Spleen (tissue), 7 donors: Measurements from ENCODE around the gene B3GAT1.

ENCODE experiments used
- POLR2A ChIP-seq, 3 donors: fragments of 450-650 bp; IDR thresholded peaks; one replicate each; pipeline ENCODE4 v1.5.1; 2017; ENCODE audit warnings: antibody characterized with exemption in 3 of 3, mild to moderate bottlenecking in 1 of 3
- POLR2AphosphoS5 ChIP-seq, 3 donors: sonication (generic); formaldehyde crosslinking; IDR thresholded peaks; one replicate each; pipeline ENCODE4 v1.5.1; 2017; ENCODE audit warnings: antibody characterized with exemption in 3 of 3
- TF ChIP-seq, protein P1 (sequence below), 11 experiments: fragments of 200-600 bp in 7 of 11; fragments of 450-650 bp in 4 of 11; sonication (generic) in 4 of 11; IDR thresholded peaks in 8 of 11; conservative IDR thresholded peaks in 3 of 11; 1 replicate in 7 of 11; 2 replicates in 4 of 11; pipeline versions ENCODE4 v1.4.0 to v1.8.0; 2016 to 2021; ENCODE audit warnings: antibody characterized with exemption in 11 of 11, inconsistent platforms in 4 of 11, mild to moderate bottlenecking in 1 of 11
- donor health status: DM: no; HTN: no; CAD: no; lungs with moderate emphysema.
- donor health status: DM: no; HTN: no; CAD: no.
- donor health status: DM: no; HTN: no; CAD: no.

DNA sequence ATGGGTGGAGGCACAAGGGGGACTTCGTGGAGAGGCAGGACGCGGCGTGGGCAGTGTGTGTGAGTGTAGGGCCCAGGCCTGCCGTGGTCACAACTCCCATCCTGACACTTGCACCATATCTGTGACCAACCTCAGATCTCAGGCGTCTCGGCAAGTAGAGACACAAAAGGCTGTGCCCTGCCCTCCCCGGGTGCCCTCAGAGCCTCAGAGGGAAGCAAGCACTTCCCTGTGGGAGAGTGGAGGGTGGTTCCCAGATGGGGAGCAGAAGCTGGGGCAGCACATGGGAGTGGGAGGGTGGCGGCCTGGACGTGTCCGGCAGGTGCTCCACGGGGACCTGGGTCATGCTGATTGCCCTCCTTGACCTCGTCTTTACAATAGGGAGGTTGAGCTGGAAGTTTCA, 20.4 kb downstream of the B3GAT1 start:
- TF ChIP-seq, protein P1, sequence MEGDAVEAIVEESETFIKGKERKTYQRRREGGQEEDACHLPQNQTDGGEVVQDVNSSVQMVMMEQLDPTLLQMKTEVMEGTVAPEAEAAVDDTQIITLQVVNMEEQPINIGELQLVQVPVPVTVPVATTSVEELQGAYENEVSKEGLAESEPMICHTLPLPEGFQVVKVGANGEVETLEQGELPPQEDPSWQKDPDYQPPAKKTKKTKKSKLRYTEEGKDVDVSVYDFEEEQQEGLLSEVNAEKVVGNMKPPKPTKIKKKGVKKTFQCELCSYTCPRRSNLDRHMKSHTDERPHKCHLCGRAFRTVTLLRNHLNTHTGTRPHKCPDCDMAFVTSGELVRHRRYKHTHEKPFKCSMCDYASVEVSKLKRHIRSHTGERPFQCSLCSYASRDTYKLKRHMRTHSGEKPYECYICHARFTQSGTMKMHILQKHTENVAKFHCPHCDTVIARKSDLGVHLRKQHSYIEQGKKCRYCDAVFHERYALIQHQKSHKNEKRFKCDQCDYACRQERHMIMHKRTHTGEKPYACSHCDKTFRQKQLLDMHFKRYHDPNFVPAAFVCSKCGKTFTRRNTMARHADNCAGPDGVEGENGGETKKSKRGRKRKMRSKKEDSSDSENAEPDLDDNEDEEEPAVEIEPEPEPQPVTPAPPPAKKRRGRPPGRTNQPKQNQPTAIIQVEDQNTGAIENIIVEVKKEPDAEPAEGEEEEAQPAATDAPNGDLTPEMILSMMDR (IDR thresholded peaks at IDR 0.05 in 8 of 11, conservative IDR thresholded peaks at IDR 0.05 in 3 of 11): no peak
- TF ChIP-seq POLR2A (IDR thresholded peaks at IDR 0.05): no peak
- TF ChIP-seq POLR2AphosphoS5 (IDR thresholded peaks at IDR 0.05): no peak
